Testis (tissue), 2 donors: Measurements from ENCODE around the gene BCL2L15.
A peak's percentile ranks its signal among the peaks of the same experiment; 100 is the strongest.

Experiments used
- POLR2A ChIP-seq: fragments of 450-650 bp; IDR thresholded peaks from one replicate; pipeline ENCODE4 v1.6.1; 2017; ENCODE audit warnings: antibody characterized with exemption, mild to moderate bottlenecking, moderate library complexity
- TF ChIP-seq, protein P1 (sequence below), 3 experiments: fragments of 450-650 bp in 2 of 3; fragments of 200-600 bp in 1 of 3; sonication (generic) in 1 of 3; IDR thresholded peaks; one replicate each; pipeline ENCODE4 v1.5.1; 2016 to 2019; ENCODE audit warnings: antibody characterized with exemption in 3 of 3, mild to moderate bottlenecking in 2 of 3, moderate library complexity in 1 of 3

DNA sequence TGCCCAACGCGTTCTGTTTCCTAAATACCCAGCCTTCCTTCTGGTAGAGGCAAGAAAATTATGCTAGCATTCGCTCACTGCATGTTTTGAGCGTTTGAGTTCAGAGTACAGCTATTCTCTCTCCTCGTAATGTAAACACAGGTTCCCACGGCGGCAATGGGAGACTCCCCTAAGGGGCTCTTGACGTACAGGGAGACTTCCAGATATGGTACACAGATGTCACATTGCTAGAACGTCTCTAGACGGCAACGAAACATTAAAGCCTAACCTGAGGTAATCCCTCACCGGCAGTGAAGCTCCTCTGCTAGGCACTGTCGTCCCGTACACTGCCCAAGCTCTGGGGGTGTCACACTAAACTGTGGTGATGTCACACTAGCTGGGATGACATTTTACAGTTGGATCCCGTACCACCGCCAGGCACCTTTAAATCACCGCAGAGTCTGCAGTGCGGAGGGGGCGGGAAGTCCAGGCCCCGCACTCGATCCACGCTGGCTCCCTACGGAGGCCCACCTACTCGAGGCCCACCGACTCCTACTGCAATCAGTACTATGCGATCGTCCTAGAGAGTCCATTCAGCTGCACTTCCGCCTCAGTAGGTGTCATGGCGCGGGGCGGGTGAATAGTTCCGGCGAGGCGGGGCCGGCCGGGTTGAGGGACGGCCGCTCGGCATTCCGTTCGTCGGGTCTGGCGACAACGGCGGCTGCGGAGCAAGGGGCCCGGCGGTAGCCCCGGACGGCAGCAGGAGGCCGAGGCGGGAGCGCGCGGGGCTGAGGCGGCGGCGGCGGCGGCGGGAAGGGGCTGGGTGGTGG is 41.8 kb upstream of the BCL2L15 start, which contains the start of gene HIPK1:
- TF ChIP-seq, protein P1, sequence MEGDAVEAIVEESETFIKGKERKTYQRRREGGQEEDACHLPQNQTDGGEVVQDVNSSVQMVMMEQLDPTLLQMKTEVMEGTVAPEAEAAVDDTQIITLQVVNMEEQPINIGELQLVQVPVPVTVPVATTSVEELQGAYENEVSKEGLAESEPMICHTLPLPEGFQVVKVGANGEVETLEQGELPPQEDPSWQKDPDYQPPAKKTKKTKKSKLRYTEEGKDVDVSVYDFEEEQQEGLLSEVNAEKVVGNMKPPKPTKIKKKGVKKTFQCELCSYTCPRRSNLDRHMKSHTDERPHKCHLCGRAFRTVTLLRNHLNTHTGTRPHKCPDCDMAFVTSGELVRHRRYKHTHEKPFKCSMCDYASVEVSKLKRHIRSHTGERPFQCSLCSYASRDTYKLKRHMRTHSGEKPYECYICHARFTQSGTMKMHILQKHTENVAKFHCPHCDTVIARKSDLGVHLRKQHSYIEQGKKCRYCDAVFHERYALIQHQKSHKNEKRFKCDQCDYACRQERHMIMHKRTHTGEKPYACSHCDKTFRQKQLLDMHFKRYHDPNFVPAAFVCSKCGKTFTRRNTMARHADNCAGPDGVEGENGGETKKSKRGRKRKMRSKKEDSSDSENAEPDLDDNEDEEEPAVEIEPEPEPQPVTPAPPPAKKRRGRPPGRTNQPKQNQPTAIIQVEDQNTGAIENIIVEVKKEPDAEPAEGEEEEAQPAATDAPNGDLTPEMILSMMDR (IDR thresholded peaks at IDR 0.05): peak in 2 of 3 experiments; percentile 10 to 22
- TF ChIP-seq POLR2A: no peak
